HCT116 (cell line): ENCODE data around the gene MYEOV. TPM values are rescaled to one million over a fixed set of nuclear protein-coding genes. Genes with fewer than 3 reads are reported as not detected.

Source experiments
- ATAC-seq: fragments of 200-7000 bp; cut with Tn5 transposase; 2 replicates; pipeline ENCODE4 v1.9.1; 2020; ENCODE audit warnings: mild to moderate bottlenecking, moderate library complexity
- BruUV-seq: library from RNA; stranded (reverse); fragments of 400-500 nt; replicated peaks from 2 replicates; lab custom pipeline; 2021; lab: Mats Ljungman, UMichigan
- CTCF ChIA-PET: fragments of 300-600 bp; sonication (Branson Sonifier 250); formaldehyde crosslinking; loops from one replicate; lab custom pipeline; 2021; ENCODE audit warnings: antibody characterized with exemption; lab: Charles Lee
- POLR2A ChIA-PET: fragments of 300-600, 350-600 bp; sonication (Branson Sonifier 250); formaldehyde crosslinking; loops from one replicate; lab custom pipeline; 2021; ENCODE audit warnings: antibody characterized with exemption; lab: Charles Lee
- RAD21 ChIA-PET, 2 experiments: fragments of 300-600 bp; sonication (Branson Sonifier 250); formaldehyde crosslinking; loops; one replicate each; lab custom pipeline; 2023; ENCODE audit warnings: low total read pairs in 2 of 2; ENCODE audit not compliant: uncharacterized antibody in 2 of 2, unreplicated experiment in 2 of 2, low non-redundant PET in 1 of 2; lab: Charles Lee
- DNase-seq: peaks from one replicate; pipeline ENCODE4 v3.0.0-alpha.2; 2010; ENCODE audit warnings: low read depth, low spot score
- H2AFZ ChIP-seq: fragments of 200-600 bp; shearing (Covaris generic), sonication (generic); 2 replicates; pipeline ENCODE4 v1.6.1; 2017; ENCODE audit warnings: low read depth, mixed run types, mixed read lengths, antibody characterized with exemption, low read length; ENCODE audit not compliant: poor library complexity, severe bottlenecking
- H3K27ac ChIP-seq: 2 replicates; pipeline ENCODE4 v1.5.1; 2012; ENCODE audit warnings: low read depth, low read length
- H3K27me3 ChIP-seq: fragments of 200-600 bp; sonication (generic); 2 replicates; pipeline ENCODE4 v1.6.1; 2016; ENCODE audit warnings: mixed run types, low read length, mixed read lengths; ENCODE audit not compliant: insufficient read depth
- H3K36me3 ChIP-seq, 2 experiments: fragments of 200-500 bp in 1 of 2; fragments of 200-600 bp in 1 of 2; sonication (Bioruptor generic) in 1 of 2; sonication (generic) in 1 of 2; 2 replicates each; pipeline versions ENCODE4 v1.5.1 to v1.6.1; 2014 to 2016; ENCODE audit warnings: low read length in 2 of 2, inconsistent platforms in 1 of 2, mixed read lengths in 1 of 2, mixed run types in 1 of 2; ENCODE audit not compliant: insufficient read depth in 2 of 2, control insufficient read depth in 1 of 2
- H3K4me1 ChIP-seq, 2 experiments: fragments of 200-600 bp in 1 of 2; sonication (generic) in 1 of 2; 2 replicates each; pipeline versions ENCODE4 v1.5.1 to v1.6.1; 2012 to 2017; ENCODE audit warnings: low read length in 2 of 2, inconsistent platforms in 1 of 2, mild to moderate bottlenecking in 1 of 2, mixed read lengths in 1 of 2, mixed run types in 1 of 2, moderate library complexity in 1 of 2; ENCODE audit not compliant: insufficient read depth in 2 of 2, control insufficient read depth in 1 of 2
- H3K4me2 ChIP-seq: fragments of 200-600 bp; sonication (generic); 2 replicates; pipeline ENCODE4 v1.6.1; 2017; ENCODE audit warnings: mixed run types, low read length, mixed read lengths
- H3K4me3 ChIP-seq, 2 experiments: fragments of 200-600 bp in 1 of 2; sonication (generic) in 1 of 2; replicated peaks in 1 of 2; 2 replicates each; pipeline ENCODE4 v1.5.1; 2011 to 2016; ENCODE audit warnings: low read length in 2 of 2, control low read depth in 1 of 2, low read depth in 1 of 2, mild to moderate bottlenecking in 1 of 2, mixed read lengths in 1 of 2, mixed run types in 1 of 2
- H3K79me2 ChIP-seq: fragments of 200-600 bp; sonication (generic); 2 replicates; pipeline ENCODE4 v1.6.1; 2017; ENCODE audit warnings: mild to moderate bottlenecking, mixed run types, low read length, moderate library complexity, mixed read lengths; ENCODE audit not compliant: insufficient read depth
- H3K9ac ChIP-seq: fragments of 200-600 bp; sonication (generic); 2 replicates; pipeline ENCODE4 v1.6.1; 2016; ENCODE audit warnings: low read length, mixed read lengths
- H3K9me2 ChIP-seq: fragments of 200-600 bp; sonication (generic), shearing (Covaris generic); 2 replicates; pipeline ENCODE4 v1.6.1; 2017; ENCODE audit warnings: mixed run types, mild to moderate bottlenecking, moderate library complexity; ENCODE audit not compliant: insufficient read depth
- H3K9me3 ChIP-seq, 2 experiments: fragments of 200-500 bp in 1 of 2; fragments of 200-600 bp in 1 of 2; sonication (Bioruptor generic) in 1 of 2; sonication (generic) in 1 of 2; 2 replicates each; pipeline ENCODE4 v1.6.1; 2014 to 2017; ENCODE audit warnings: low read length in 2 of 2, mixed read lengths in 2 of 2, inconsistent platforms in 1 of 2, low read depth in 1 of 2, mild to moderate bottlenecking in 1 of 2, mixed run types in 1 of 2, moderate library complexity in 1 of 2; ENCODE audit not compliant: control insufficient read depth in 1 of 2, insufficient read depth in 1 of 2
- H4K20me1 ChIP-seq: fragments of 200-600 bp; sonication (generic), shearing (Covaris generic); 2 replicates; pipeline ENCODE4 v1.6.1; 2017; ENCODE audit warnings: mixed run types, mild to moderate bottlenecking, moderate library complexity; ENCODE audit not compliant: insufficient read depth
- CBX3 ChIP-seq: IDR thresholded peaks from 2 replicates; pipeline ENCODE4 v1.6.1; 2012; ENCODE audit warnings: low read depth
- CEBPB ChIP-seq: IDR thresholded peaks from 2 replicates; pipeline ENCODE4 v1.6.1; 2012; ENCODE audit warnings: low read depth
- EZH2 ChIP-seq: fragments of 200-600 bp; sonication (generic); IDR thresholded peaks from 2 replicates; pipeline ENCODE4 v1.6.1; 2017; ENCODE audit warnings: antibody characterized with exemption, mixed run types
- MAX ChIP-seq: IDR thresholded peaks from 2 replicates; pipeline ENCODE4 v1.6.1; 2012
- REST ChIP-seq: IDR thresholded peaks from 2 replicates; pipeline ENCODE4 v1.6.1; 2012; ENCODE audit warnings: low read depth
- SIN3A ChIP-seq: IDR thresholded peaks from 2 replicates; pipeline ENCODE4 v1.6.1; 2012; ENCODE audit warnings: low read depth
- SP1 ChIP-seq: IDR thresholded peaks from 2 replicates; pipeline ENCODE4 v1.6.1; 2012; ENCODE audit warnings: low read depth
- SRF ChIP-seq: IDR thresholded peaks from 2 replicates; pipeline ENCODE4 v1.6.1; 2012; ENCODE audit warnings: low read depth
- YY1 ChIP-seq: IDR thresholded peaks from 2 replicates; pipeline ENCODE4 v1.6.1; 2011; ENCODE audit warnings: low read length, low read depth, moderate library complexity, mild to moderate bottlenecking; ENCODE audit not compliant: insufficient replicate concordance; ENCODE audit errors: extremely low read depth
- ZBTB33 ChIP-seq: IDR thresholded peaks from 2 replicates; pipeline ENCODE4 v1.6.1; 2011; ENCODE audit warnings: mild to moderate bottlenecking, low read length, moderate library complexity; ENCODE audit not compliant: insufficient replicate concordance; ENCODE audit errors: extremely low read depth
- ZNF274 ChIP-seq: fragments of 200-500 bp; sonication (Bioruptor generic); IDR thresholded peaks from 2 replicates; pipeline ENCODE4 v1.6.1; 2014; ENCODE audit warnings: mild to moderate bottlenecking, low read depth, low read length, inconsistent platforms
- intact Hi-C: fragments of 100-400 bp; cut with micrococcal nuclease; formaldehyde crosslinking; loops from 2 replicates; pipeline ENCODE4 v1.10.0; 2022
- total RNA-seq: library from RNA; stranded (reverse); gene quantifications from one replicate; pipeline ENCODE4 v1.2.1, GENCODE V29; 2021; ENCODE audit not compliant: unreplicated experiment

MYEOV gene
- total RNA-seq, 1 experiment from 2014 or later, result 135 TPM

GRCh38 chr11:69306821-69307220 is 12.9 kb downstream of the MYEOV start:
- Histone ChIP-seq H4K20me1 (no peaks in the 10 kb centered on the region), H3K9ac (no peak overlapping the region), H3K27ac (no peak overlapping the region), H3K9me3 (no peaks in the 10 kb centered on the region), H3K4me3 (no peak overlapping the region), H3K4me2 (no peak overlapping the region)
- no peak for ATAC-seq
- ChIA-PET RAD21 (no interaction called here), CTCF (no interaction called here)
- TF ChIP-seq REST (no peak), ZNF274 (no peak), SRF (no peak), YY1 (no peak), EZH2 (no peak), CBX3 (no peak), SIN3A (no peak), CEBPB (no peak), MAX (no peak), ZBTB33 (no peak), SP1 (no peak)
- TF ChIP-seq, all 23 proteins: peak for 0
- H3K27me3 ChIP-seq, result no peaks in the 10 kb centered on the region
- peaks cover 21 to 62% of the 10 kb centered on the region in 2 experiments for H3K4me1 ChIP-seq
- intact Hi-C loops, result no loop called here
- peaks cover 98% of the 10 kb centered on the region for H3K79me2 ChIP-seq
- BruUV-seq, result no TSS peak
- H2AFZ ChIP-seq, result no peak overlapping the region
- peaks cover 0 to 10% of the 10 kb centered on the region in 2 experiments; a peak in 1 of 4 replicates for H3K36me3 ChIP-seq
- POLR2A ChIA-PET, result no interaction called here
- no peak for DNase-seq
- no peaks in the 10 kb centered on the region for H3K9me2 ChIP-seq
